SU-DHL-6 (cell line): ENCODE results near the gene SP2.

Experiments used
- CTCF ChIP-seq: fragments of 200-600 bp; sonication (generic); IDR thresholded peaks from one replicate; pipeline ENCODE4 v1.5.1; 2017; ENCODE audit warnings: antibody characterized with exemption, mild to moderate bottlenecking, low read length, moderate library complexity; ENCODE audit not compliant: insufficient read depth, poor library complexity, severe bottlenecking
- EZH2phosphoT487 ChIP-seq: fragments of 200-600 bp; sonication (generic), shearing (Covaris generic); conservative IDR thresholded peaks from 2 replicates; pipeline ENCODE4 v1.6.1; 2018; ENCODE audit warnings: mild to moderate bottlenecking, antibody characterized with exemption, low read length, moderate library complexity, mixed read lengths

DNA sequence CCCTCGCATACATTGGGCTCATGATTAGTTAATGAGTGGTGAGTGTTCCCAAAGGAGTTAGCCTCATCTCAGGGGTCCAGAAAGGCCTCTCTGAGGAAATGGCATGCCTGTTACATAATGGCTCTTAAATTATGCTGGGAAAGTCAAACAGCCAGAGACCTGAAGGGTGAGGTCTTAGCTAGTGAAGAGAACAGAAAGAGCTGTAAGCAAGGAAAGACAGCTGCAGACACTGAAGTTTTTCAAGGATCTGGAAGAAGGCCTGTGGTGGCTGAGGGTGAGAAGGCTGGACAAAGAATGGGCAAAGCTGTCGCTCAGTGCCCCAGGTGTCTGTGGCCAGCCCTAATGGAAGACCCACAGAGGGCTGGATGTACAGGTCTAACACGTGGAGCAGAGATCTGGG is 10.4 kb downstream of the SP2 start:
- no peak for TF ChIP-seq CTCF
- no peak for TF ChIP-seq EZH2phosphoT487
